Neural cell (in vitro differentiated cells): Measurements from ENCODE around the gene SYT1. TPM values are rescaled to one million over a fixed set of nuclear protein-coding genes. Genes with fewer than 3 reads are reported as not detected.

Experiments
- H2AFZ ChIP-seq: fragments of 200-600, 300-800 bp; sonication (generic), shearing (Covaris generic); 2 replicates; pipeline ENCODE4 v1.6.0; 2014; ENCODE audit warnings: low read depth, mild to moderate bottlenecking, antibody characterized with exemption, low read length, moderate library complexity
- H3F3A ChIP-seq: fragments of 200-600 bp; shearing (Covaris generic); 2 replicates; pipeline ENCODE4 v1.6.1; 2016; ENCODE audit warnings: mild to moderate bottlenecking, moderate library complexity, mixed read lengths, antibody characterized with exemption, low read length; ENCODE audit not compliant: insufficient read depth, poor library complexity, severe bottlenecking
- H3K27ac ChIP-seq: fragments of 200-600, 300-800 bp; sonication (generic), shearing (Covaris generic); 2 replicates; pipeline ENCODE4 v1.5.1; 2014; ENCODE audit warnings: mild to moderate bottlenecking, low read length, moderate library complexity
- H3K27me3 ChIP-seq: fragments of 300-800, 200-600 bp; sonication (generic), shearing (Covaris generic); 2 replicates; pipeline ENCODE4 v1.6.0; 2014; ENCODE audit warnings: mild to moderate bottlenecking, low read depth, low read length, moderate library complexity; ENCODE audit not compliant: insufficient read depth
- H3K36me3 ChIP-seq: fragments of 300-800, 200-600 bp; sonication (generic), shearing (Covaris generic); 2 replicates; pipeline ENCODE4 v1.5.1; 2014; ENCODE audit warnings: mild to moderate bottlenecking, antibody characterized with exemption, low read length, moderate library complexity; ENCODE audit not compliant: insufficient read depth
- H3K4me2 ChIP-seq: fragments of 300-800, 200-600 bp; sonication (generic), shearing (Covaris generic); 2 replicates; pipeline ENCODE4 v1.6.0; 2014; ENCODE audit warnings: mild to moderate bottlenecking, low read length
- H3K4me3 ChIP-seq: fragments of 300-800, 200-600 bp; sonication (generic), shearing (Covaris generic); 2 replicates; pipeline ENCODE4 v1.5.1; 2014; ENCODE audit warnings: mild to moderate bottlenecking, low read length, moderate library complexity
- H3K79me2 ChIP-seq: fragments of 200-600 bp; shearing (Covaris generic); replicated peaks from 2 replicates; pipeline ENCODE4 v1.6.0; 2014; ENCODE audit warnings: mild to moderate bottlenecking, low read length, moderate library complexity; ENCODE audit not compliant: insufficient read depth
- H3K9ac ChIP-seq: fragments of 300-800, 200-600 bp; sonication (generic), shearing (Covaris generic); 2 replicates; pipeline ENCODE4 v1.6.1; 2016; ENCODE audit warnings: mild to moderate bottlenecking, low read length, mixed read lengths
- H3K9me2 ChIP-seq: fragments of 200-600 bp; shearing (Covaris generic); 2 replicates; pipeline ENCODE4 v1.6.1; 2016; ENCODE audit warnings: mild to moderate bottlenecking, low read length, mixed read lengths; ENCODE audit not compliant: insufficient read depth
- H3K9me3 ChIP-seq: fragments of 200-600, 300-800 bp; sonication (generic), shearing (Covaris generic); 2 replicates; pipeline ENCODE4 v1.6.1; 2016; ENCODE audit warnings: mild to moderate bottlenecking, mixed run types, low read length, moderate library complexity, mixed read lengths
- H4K20me1 ChIP-seq: fragments of 200-600 bp; shearing (Covaris generic); 2 replicates; pipeline ENCODE4 v1.6.1; 2016; ENCODE audit warnings: mild to moderate bottlenecking, mixed run types; ENCODE audit not compliant: insufficient read depth
- EP300 ChIP-seq: fragments of 450-650 bp; conservative IDR thresholded peaks from 2 replicates; pipeline ENCODE4 v1.6.1; 2014; ENCODE audit warnings: antibody characterized with exemption, mild to moderate bottlenecking, moderate library complexity; ENCODE audit not compliant: poor library complexity, severe bottlenecking
- EZH2 ChIP-seq: fragments of 200-600, 300-800 bp; shearing (Covaris generic), sonication (generic); IDR thresholded peaks from 2 replicates; pipeline ENCODE4 v1.6.1; 2014; ENCODE audit warnings: antibody characterized with exemption, low read length, borderline replicate concordance, mild to moderate bottlenecking; ENCODE audit not compliant: insufficient read depth, poor library complexity, severe bottlenecking
- MXI1 ChIP-seq: fragments of 450-650 bp; conservative IDR thresholded peaks from 2 replicates; pipeline ENCODE4 v1.6.1; 2014; ENCODE audit warnings: antibody characterized with exemption, mild to moderate bottlenecking; ENCODE audit not compliant: poor library complexity, severe bottlenecking
- POLR2AphosphoS5 ChIP-seq: IDR thresholded peaks from 2 replicates; pipeline ENCODE4 v1.6.1; 2012
- RAD21 ChIP-seq: fragments of 450-650 bp; conservative IDR thresholded peaks from 2 replicates; pipeline ENCODE4 v1.6.1; 2014; ENCODE audit warnings: antibody characterized with exemption, mild to moderate bottlenecking, moderate library complexity
- SMC3 ChIP-seq: fragments of 450-650 bp; conservative IDR thresholded peaks from 2 replicates; pipeline ENCODE4 v1.6.1; 2014; ENCODE audit warnings: antibody characterized with exemption, mild to moderate bottlenecking, moderate library complexity; ENCODE audit not compliant: poor library complexity
- TAF1 ChIP-seq: IDR thresholded peaks from 2 replicates; pipeline ENCODE4 v1.6.1; 2012; ENCODE audit warnings: low read depth
- polyA plus RNA-seq: library from polyadenylated mRNA; depleted of rRNA; stranded (reverse); fragments of >200 nt; gene quantifications from 2 replicates; pipeline ENCODE4 v1.2.3, GENCODE V29; 2014
- TF ChIP-seq, protein P1 (sequence below): IDR thresholded peaks from 2 replicates; pipeline ENCODE4 v1.6.1; 2012; ENCODE audit warnings: borderline replicate concordance
- TF ChIP-seq, protein P2 (sequence below): fragments of 450-650 bp; IDR thresholded peaks from 2 replicates; pipeline ENCODE4 v1.5.1; 2014; ENCODE audit warnings: antibody characterized with exemption, mild to moderate bottlenecking, moderate library complexity; ENCODE audit not compliant: poor library complexity, severe bottlenecking

The SYT1 gene
- polyA plus RNA-seq, 1 donor from 2014 or later, result 103 TPM

DNA sequence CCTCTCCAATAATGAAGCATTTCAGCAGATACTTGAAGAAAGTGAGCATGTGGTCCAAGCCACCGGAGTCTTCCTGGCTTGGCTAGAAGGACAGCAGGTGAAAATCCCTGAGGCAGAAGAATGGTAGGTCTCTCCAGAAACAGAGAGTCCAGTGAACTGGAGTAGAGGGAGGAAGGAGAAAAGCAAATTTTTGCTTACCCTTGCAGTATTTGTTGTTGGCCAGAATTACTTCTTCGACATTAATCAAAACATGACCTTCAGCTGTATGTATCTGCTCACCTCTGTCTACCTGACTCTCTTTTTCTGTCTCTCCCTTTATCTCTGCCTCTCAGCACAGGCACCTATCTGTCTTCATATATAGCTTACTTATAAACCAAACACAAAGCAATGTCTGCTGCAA is 208.9 kb downstream of the SYT1 start:
- Histone ChIP-seq H3K4me2 (no peak overlapping the region), H3F3A (no peaks in the 10 kb centered on the region), H3K27me3 (no peaks in the 10 kb centered on the region), H2AFZ (no peak overlapping the region), H4K20me1 (no peaks in the 10 kb centered on the region), H3K4me3 (no peak overlapping the region), H3K9me2 (no peaks in the 10 kb centered on the region), H3K79me2 (no peaks in the 10 kb centered on the region), H3K27ac (no peak overlapping the region), H3K9me3 (no peaks in the 10 kb centered on the region), H3K9ac (no peak overlapping the region), H3K36me3 (no peaks in the 10 kb centered on the region)
- TF ChIP-seq RAD21, result no peak
- TF ChIP-seq, protein P1, sequence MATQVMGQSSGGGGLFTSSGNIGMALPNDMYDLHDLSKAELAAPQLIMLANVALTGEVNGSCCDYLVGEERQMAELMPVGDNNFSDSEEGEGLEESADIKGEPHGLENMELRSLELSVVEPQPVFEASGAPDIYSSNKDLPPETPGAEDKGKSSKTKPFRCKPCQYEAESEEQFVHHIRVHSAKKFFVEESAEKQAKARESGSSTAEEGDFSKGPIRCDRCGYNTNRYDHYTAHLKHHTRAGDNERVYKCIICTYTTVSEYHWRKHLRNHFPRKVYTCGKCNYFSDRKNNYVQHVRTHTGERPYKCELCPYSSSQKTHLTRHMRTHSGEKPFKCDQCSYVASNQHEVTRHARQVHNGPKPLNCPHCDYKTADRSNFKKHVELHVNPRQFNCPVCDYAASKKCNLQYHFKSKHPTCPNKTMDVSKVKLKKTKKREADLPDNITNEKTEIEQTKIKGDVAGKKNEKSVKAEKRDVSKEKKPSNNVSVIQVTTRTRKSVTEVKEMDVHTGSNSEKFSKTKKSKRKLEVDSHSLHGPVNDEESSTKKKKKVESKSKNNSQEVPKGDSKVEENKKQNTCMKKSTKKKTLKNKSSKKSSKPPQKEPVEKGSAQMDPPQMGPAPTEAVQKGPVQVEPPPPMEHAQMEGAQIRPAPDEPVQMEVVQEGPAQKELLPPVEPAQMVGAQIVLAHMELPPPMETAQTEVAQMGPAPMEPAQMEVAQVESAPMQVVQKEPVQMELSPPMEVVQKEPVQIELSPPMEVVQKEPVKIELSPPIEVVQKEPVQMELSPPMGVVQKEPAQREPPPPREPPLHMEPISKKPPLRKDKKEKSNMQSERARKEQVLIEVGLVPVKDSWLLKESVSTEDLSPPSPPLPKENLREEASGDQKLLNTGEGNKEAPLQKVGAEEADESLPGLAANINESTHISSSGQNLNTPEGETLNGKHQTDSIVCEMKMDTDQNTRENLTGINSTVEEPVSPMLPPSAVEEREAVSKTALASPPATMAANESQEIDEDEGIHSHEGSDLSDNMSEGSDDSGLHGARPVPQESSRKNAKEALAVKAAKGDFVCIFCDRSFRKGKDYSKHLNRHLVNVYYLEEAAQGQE, result no peak
- TF ChIP-seq MXI1, result no peak
- no peak for TF ChIP-seq TAF1
- TF ChIP-seq, protein P2, sequence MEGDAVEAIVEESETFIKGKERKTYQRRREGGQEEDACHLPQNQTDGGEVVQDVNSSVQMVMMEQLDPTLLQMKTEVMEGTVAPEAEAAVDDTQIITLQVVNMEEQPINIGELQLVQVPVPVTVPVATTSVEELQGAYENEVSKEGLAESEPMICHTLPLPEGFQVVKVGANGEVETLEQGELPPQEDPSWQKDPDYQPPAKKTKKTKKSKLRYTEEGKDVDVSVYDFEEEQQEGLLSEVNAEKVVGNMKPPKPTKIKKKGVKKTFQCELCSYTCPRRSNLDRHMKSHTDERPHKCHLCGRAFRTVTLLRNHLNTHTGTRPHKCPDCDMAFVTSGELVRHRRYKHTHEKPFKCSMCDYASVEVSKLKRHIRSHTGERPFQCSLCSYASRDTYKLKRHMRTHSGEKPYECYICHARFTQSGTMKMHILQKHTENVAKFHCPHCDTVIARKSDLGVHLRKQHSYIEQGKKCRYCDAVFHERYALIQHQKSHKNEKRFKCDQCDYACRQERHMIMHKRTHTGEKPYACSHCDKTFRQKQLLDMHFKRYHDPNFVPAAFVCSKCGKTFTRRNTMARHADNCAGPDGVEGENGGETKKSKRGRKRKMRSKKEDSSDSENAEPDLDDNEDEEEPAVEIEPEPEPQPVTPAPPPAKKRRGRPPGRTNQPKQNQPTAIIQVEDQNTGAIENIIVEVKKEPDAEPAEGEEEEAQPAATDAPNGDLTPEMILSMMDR, result no peak
- TF ChIP-seq EP300, result no peak
- TF ChIP-seq EZH2, result no peak
- no peak for TF ChIP-seq POLR2AphosphoS5
- TF ChIP-seq SMC3, result no peak

DNA sequence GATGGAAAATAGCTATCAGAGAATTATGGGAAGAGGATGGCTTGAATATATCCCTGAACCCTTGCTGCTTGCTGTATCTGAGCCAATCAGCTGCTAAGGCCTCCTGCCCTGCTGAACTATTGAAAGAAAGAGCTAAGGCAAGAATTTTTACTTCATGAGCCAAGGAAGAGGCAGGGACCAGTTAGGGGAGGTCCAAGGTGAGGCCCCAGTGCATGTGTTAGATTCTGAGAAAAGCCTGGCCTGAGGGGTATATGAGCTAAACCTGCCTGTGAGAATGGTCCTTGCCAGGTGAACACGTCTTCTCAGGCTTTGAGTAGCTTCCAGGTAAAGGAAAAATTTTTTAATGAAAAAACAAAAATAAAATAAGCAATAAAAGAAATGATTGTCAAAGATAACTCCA is 218.0 kb downstream of the SYT1 start:
- TF ChIP-seq EP300 (no peak), SMC3 (no peak), POLR2AphosphoS5 (no peak), EZH2 (no peak), MXI1 (no peak), TAF1 (no peak), RAD21 (no peak)
- TF ChIP-seq, protein P1, result no peak
- TF ChIP-seq, protein P2, result no peak

More for the DNA sequence above, 218.0 kb downstream of the SYT1 start:
- H3K9me2 ChIP-seq, result no peaks in the 10 kb centered on the region
- no peak overlapping the region for H3K9ac ChIP-seq
- no peaks in the 10 kb centered on the region for H4K20me1 ChIP-seq
- H3K27me3 ChIP-seq, result no peaks in the 10 kb centered on the region
- no peak overlapping the region for H3K4me3 ChIP-seq
- no peaks in the 10 kb centered on the region for H3K79me2 ChIP-seq
- H3K4me2 ChIP-seq, result no peak overlapping the region
- H3F3A ChIP-seq, result no peaks in the 10 kb centered on the region
- no peak overlapping the region for H2AFZ ChIP-seq
- no peak overlapping the region for H3K27ac ChIP-seq
- H3K9me3 ChIP-seq, result no peaks in the 10 kb centered on the region
- no peaks in the 10 kb centered on the region for H3K36me3 ChIP-seq
